Measurements from ENCODE around the gene GFRA4. TPM values are rescaled to one million over a fixed set of nuclear protein-coding genes. Genes with fewer than 3 reads are reported as not detected.
A peak's percentile ranks its signal among the peaks of the same experiment; 100 is the strongest.

The GFRA4 gene
- total RNA-seq, 1 donor from 2014 or later = not detected

DNA sequence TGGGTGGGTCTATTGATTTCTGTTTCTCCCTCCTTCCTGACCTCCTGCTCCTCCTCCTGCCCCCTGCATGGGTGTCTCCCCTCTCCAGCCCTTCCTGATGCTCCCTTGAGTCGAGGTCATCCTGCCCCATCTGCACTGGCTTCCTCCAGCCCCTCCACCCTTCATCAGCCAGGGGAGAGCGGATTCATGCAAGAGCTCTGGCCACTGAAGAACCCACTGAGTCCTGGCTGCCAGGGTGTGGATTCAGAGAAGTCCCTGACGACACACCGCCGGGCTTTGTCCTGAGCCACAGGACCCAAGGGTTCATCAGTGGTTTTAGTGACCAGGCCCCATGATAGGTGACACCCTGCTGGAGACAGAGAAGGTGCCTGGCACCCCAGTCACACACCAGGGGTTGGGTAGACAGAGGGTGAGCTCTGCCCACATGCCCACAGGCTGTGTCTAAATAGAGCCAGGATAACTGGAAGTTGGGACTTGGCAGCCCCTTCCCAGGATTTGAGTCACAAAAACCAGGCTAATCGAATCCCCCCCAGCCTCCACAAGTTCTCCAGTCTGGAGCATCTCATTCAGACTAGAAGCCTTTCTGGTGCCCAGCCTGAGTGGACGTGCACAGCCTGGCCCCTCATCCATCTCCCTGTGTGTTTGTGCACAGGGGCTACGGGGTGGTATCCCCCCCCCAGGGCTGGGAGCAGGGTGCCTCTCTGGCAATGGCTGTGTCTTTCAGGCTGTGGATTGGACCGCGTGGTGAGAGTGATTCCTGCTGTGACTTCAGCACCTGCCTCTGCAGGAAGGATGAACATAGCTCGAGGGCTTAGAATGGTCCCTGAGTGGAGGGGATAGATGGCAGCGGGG is 1.2 kb downstream of the GFRA4 start:
- peaks cover 4% of the 10 kb centered on the region for H3K27me3 ChIP-seq
- H3K4me3 ChIP-seq = no peak overlapping the region
- no peak for TF ChIP-seq CTCF (IDR thresholded peaks at IDR 0.05)
- intact Hi-C loops (cut with DNase I) = no loop called here
- peak in 1 of 2 donors; percentile 56 for DNase-seq (ENCODE audit: low spot score in 2 of 2)
- H3K4me1 ChIP-seq = no peaks in the 10 kb centered on the region
- H3K9me3 ChIP-seq = no peaks in the 10 kb centered on the region
- H3K27ac ChIP-seq = no peak overlapping the region
- H3K36me3 ChIP-seq = no peaks in the 10 kb centered on the region

DNA sequence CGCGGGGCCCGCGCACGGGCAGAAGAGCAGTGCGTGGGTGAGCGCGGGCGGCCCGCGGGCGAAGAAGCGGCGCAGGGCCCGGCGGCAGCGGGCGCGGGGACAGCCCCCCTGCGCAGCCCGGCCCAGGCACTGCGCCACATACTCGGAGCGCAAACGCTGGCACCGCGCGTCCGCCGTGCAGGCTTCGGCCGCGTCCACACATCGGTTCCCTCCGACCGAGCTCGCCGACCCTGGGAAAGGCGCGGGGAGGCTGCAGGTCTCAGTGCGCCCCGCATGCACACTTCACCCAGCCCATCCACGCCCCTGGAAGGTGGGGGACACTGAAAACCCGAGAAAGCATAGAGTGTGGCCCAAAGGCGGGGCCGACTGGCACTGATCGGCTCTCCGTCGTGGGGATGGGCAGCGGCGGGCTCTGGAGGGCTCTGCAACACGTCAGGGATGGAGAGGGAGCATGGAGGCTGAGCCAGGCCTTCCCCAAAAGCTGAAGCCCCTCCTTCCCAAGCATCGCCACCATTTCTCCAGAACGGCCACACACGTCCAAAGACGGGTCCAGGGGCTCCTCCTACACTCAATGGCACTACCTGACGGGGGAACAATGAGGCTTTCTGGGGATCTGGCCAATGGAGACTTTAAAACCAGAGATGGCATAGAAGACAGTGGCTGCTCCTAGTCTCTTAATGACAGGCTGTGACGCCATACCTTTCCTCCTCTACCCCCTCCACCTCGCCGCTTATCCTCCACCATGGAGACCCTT is 2.0 kb downstream of the GFRA4 start:
- intact Hi-C loops (cut with DNase I) = no loop called here
- peak in 1 of 2 donors; percentile 47 for DNase-seq (ENCODE audit: low spot score in 2 of 2)
- H3K4me1 ChIP-seq = no peaks in the 10 kb centered on the region
- TF ChIP-seq CTCF (IDR thresholded peaks at IDR 0.05) = no peak
- no peaks in the 10 kb centered on the region for H3K9me3 ChIP-seq
- peak overlapping the region; percentile 21 to 36 for H3K4me3 ChIP-seq
- no peak overlapping the region for H3K27ac ChIP-seq
- H3K36me3 ChIP-seq = no peaks in the 10 kb centered on the region
- peaks cover 4% of the 10 kb centered on the region for H3K27me3 ChIP-seq

- intact Hi-C loops (cut with DNase I) = no loop called here
- TF ChIP-seq CTCF (IDR thresholded peaks at IDR 0.05) = no peak
- peaks cover 4% of the 10 kb centered on the region for H3K27me3 ChIP-seq
- no peaks in the 10 kb centered on the region for H3K4me1 ChIP-seq
- DNase-seq (ENCODE audit: low spot score in 2 of 2) = peak in 1 of 2 donors; percentile 54
- H3K9me3 ChIP-seq = no peaks in the 10 kb centered on the region
- peak overlapping the region; percentile 21 to 36 for H3K4me3 ChIP-seq
- no peaks in the 10 kb centered on the region for H3K36me3 ChIP-seq
- no peak overlapping the region for H3K27ac ChIP-seq
Observed at GRCh38 chr20:3660262-3661059, 2.7 kb downstream of the GFRA4 start.

- Histone ChIP-seq H3K27ac (no peak overlapping the region), H3K36me3 (no peaks in the 10 kb centered on the region), H3K4me3 (no peak overlapping the region), H3K9me3 (no peaks in the 10 kb centered on the region), H3K4me1 (no peaks in the 10 kb centered on the region), H3K27me3 (peaks cover 4% of the 10 kb centered on the region)
- DNase-seq (ENCODE audit: low spot score in 2 of 2) = peak in 1 of 2 donors; percentile 48
- no peak for TF ChIP-seq CTCF (IDR thresholded peaks at IDR 0.05)
- intact Hi-C loops (cut with DNase I) = no loop called here
Observed at GRCh38 chr20:3659492-3660261, 3.5 kb downstream of the GFRA4 start.

Measured in ascending aorta (tissue), 2 donors.